SU-DHL-6 (cell line): ENCODE measurements around the gene BPIFB2.

Experiments
- EZH2phosphoT487 ChIP-seq: fragments of 200-600 bp; sonication (generic), shearing (Covaris generic); conservative IDR thresholded peaks from 2 replicates; pipeline ENCODE4 v1.6.1; 2018; ENCODE audit warnings: mild to moderate bottlenecking, antibody characterized with exemption, low read length, moderate library complexity, mixed read lengths
- TF ChIP-seq, protein P1 (sequence below): fragments of 200-600 bp; sonication (generic); IDR thresholded peaks from one replicate; pipeline ENCODE4 v1.5.1; 2017; ENCODE audit warnings: antibody characterized with exemption, mild to moderate bottlenecking, low read length, moderate library complexity; ENCODE audit not compliant: insufficient read depth, poor library complexity, severe bottlenecking

DNA sequence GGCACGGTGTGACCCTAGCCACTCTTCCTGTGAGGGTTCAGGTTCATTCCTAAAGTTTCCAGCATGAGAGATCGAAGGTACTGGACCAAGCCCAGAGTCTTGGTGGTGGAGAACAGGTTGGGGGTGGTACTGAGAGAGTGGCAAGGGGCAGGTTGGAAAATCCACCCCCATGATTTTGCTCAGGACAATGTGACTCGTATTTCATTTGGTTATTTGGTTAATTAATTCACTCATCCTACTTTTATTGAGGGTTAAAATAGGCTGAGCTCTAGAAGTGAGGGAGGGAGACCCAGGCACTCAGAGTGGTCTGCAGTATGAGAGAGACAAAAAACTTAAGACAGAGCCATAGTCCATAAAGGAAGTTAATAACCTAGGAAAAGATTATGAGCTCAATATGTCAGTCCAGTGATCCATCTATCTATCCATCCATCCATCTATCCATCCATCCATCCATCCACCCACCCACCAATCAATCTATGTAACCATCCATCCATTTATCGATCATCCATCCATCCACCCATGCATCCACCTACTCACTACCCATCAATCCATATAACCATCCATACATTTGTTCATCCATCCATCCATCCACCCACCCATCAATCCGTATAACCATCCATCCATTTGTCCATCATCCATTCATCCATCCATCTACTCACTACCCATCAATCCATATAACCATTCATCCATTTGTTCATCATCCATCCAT, 17.3 kb downstream of the BPIFB2 start:
- TF ChIP-seq, protein P1, sequence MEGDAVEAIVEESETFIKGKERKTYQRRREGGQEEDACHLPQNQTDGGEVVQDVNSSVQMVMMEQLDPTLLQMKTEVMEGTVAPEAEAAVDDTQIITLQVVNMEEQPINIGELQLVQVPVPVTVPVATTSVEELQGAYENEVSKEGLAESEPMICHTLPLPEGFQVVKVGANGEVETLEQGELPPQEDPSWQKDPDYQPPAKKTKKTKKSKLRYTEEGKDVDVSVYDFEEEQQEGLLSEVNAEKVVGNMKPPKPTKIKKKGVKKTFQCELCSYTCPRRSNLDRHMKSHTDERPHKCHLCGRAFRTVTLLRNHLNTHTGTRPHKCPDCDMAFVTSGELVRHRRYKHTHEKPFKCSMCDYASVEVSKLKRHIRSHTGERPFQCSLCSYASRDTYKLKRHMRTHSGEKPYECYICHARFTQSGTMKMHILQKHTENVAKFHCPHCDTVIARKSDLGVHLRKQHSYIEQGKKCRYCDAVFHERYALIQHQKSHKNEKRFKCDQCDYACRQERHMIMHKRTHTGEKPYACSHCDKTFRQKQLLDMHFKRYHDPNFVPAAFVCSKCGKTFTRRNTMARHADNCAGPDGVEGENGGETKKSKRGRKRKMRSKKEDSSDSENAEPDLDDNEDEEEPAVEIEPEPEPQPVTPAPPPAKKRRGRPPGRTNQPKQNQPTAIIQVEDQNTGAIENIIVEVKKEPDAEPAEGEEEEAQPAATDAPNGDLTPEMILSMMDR: no peak
- TF ChIP-seq EZH2phosphoT487: no peak
